HG02943 (cell line): ENCODE measurements around the gene EXOC3L4.

Experiments
- ATAC-seq: cut with Tn5 transposase; IDR thresholded peaks from one replicate; pipeline ENCODE4 v1.9.1; 2021; ENCODE audit warnings: mild to moderate bottlenecking, low read depth, moderate library complexity; ENCODE audit not compliant: unreplicated experiment

EXOC3L4 gene

GRCh38 chr14:103089386-103090335 is 4.9 kb upstream of the EXOC3L4 start:
- no peak for ATAC-seq

GRCh38 chr14:103090481-103091020 is 4.0 kb upstream of the EXOC3L4 start:
- no peak for ATAC-seq

- no peak for ATAC-seq
Observed at GRCh38 chr14:103091041-103091882, 3.3 kb upstream of the EXOC3L4 start.

- ATAC-seq = no peak
Observed at GRCh38 chr14:103091883-103092222, 2.7 kb upstream of the EXOC3L4 start.

GRCh38 chr14:103093856-103094405 is 594 bp upstream of the EXOC3L4 start:
- ATAC-seq = no peak

GRCh38 chr14:103095210-103095778 is 769 bp downstream of the EXOC3L4 start:
- no peak for ATAC-seq

- ATAC-seq = no peak
Observed at GRCh38 chr14:103096387-103096786, 1.9 kb downstream of the EXOC3L4 start.

GRCh38 chr14:103097244-103097993 is 2.9 kb downstream of the EXOC3L4 start:
- no peak for ATAC-seq

GRCh38 chr14:103097994-103098957 is 3.8 kb downstream of the EXOC3L4 start:
- ATAC-seq = no peak

- no peak for ATAC-seq
Observed at GRCh38 chr14:103099081-103099732, 4.7 kb downstream of the EXOC3L4 start.

- no peak for ATAC-seq
Observed at GRCh38 chr14:103099733-103100280, 5.3 kb downstream of the EXOC3L4 start.

- no peak for ATAC-seq
Observed at GRCh38 chr14:103100281-103101121, 6.0 kb downstream of the EXOC3L4 start.

GRCh38 chr14:103101257-103101962 is 6.9 kb downstream of the EXOC3L4 start:
- no peak for ATAC-seq

GRCh38 chr14:103101963-103102688 is 7.6 kb downstream of the EXOC3L4 start:
- no peak for ATAC-seq

- ATAC-seq = no peak
Observed at GRCh38 chr14:103102689-103103260, 8.2 kb downstream of the EXOC3L4 start.
